ENCODE results near the gene GDF10.

DNA sequence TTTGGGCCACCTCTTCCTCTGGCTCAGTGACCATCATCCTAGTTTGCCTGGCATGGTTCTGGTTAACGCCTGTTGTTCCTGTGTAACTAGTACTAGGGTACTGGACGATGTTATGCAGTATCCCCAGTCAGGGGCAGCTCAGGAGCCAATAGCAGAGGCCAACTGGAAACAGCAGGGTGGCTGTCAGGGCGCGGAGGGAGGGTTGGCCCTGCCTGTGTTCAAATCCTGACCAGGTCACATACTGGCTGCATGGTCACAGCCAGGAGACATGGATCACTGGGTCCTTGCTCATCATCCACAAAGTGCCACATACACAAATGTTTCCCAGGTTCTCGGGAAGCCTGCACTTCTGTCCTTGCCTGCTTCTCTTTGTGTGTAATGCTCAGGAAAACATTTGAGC lies 35.9 kb downstream of the GDF10 start:
- TF ChIP-seq POLR2A (IDR thresholded peaks at IDR 0.05) (no peak), POLR2AphosphoS5 (IDR thresholded peaks at IDR 0.05) (no peak), EP300 (IDR thresholded peaks at IDR 0.05; ENCODE audit: low read depth) (no peak)
- TF ChIP-seq, protein P1, sequence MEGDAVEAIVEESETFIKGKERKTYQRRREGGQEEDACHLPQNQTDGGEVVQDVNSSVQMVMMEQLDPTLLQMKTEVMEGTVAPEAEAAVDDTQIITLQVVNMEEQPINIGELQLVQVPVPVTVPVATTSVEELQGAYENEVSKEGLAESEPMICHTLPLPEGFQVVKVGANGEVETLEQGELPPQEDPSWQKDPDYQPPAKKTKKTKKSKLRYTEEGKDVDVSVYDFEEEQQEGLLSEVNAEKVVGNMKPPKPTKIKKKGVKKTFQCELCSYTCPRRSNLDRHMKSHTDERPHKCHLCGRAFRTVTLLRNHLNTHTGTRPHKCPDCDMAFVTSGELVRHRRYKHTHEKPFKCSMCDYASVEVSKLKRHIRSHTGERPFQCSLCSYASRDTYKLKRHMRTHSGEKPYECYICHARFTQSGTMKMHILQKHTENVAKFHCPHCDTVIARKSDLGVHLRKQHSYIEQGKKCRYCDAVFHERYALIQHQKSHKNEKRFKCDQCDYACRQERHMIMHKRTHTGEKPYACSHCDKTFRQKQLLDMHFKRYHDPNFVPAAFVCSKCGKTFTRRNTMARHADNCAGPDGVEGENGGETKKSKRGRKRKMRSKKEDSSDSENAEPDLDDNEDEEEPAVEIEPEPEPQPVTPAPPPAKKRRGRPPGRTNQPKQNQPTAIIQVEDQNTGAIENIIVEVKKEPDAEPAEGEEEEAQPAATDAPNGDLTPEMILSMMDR (IDR thresholded peaks at IDR 0.05) = no peak

Data from transverse colon (tissue), 4 donors.